WI38 (cell line): ENCODE results near the gene RSPRY1.
A peak's percentile ranks its signal among the peaks of the same experiment; 100 is the strongest.

Experiments used
- H3K4me3 ChIP-seq: 2 replicates; pipeline ENCODE4 v1.5.1; 2011; ENCODE audit warnings: low read depth, mild to moderate bottlenecking, control low read depth, low read length
- TF ChIP-seq, protein P1 (sequence below): IDR thresholded peaks from 2 replicates; pipeline ENCODE4 v1.5.1; 2012; ENCODE audit warnings: low read depth, mild to moderate bottlenecking, control low read depth, low read length

The RSPRY1 gene

DNA sequence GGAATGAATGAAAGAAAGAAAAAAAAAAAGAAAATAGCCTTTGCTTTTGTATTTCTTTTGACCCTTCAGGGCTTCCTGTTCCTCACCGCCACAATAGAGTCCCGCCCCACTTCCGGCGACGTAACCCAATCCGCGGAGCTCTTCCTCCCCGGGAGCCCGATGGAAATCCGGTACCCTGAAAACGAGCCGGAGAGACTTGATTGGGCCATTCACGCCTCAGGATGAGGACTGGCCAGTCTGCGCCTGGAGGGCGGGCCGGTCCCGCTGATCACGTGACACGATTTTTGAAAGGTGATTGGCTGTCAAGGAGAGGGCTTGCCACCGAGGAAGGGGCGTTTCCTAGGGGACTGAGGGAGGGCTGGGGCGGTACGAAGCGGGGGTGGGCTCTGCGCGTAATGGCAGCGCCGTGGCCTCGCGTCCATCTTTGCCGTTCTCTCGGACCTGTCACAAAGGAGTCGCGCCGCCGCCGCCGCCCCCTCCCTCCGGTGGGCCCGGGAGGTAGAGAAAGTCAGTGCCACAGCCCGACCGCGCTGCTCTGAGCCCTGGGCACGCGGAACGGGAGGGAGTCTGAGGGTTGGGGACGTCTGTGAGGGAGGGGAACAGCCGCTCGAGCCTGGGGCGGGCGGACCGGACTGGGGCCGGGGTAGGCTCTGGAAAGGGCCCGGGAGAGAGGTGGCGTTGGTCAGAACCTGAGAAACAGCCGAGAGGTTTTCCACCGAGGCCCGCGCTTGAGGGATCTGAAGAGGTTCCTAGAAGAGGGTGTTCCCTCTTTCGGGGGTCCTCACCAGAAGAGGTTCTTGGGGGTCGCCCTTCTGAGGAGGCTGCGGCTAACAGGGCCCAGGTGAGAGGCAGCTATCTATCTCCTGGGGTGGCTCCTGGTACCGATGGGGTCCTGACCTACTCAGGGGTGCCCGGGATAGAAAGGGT is at the start of gene RSPRY1, which contains the start of gene PSME3IP1:
TSS of gene RSPRY1 (plus strand) at position 385 of the 927 bp plus-strand sequence. CDS start 18,330 bp downstream, outside the sequence.
TSS of gene PSME3IP1 (minus strand) at position 95 of the 927 bp plus-strand sequence. CDS start 12,185 bp downstream, outside the sequence.
- H3K4me3 ChIP-seq = peak within 1 kb of the TSS; percentile 97
- TF ChIP-seq, protein P1, sequence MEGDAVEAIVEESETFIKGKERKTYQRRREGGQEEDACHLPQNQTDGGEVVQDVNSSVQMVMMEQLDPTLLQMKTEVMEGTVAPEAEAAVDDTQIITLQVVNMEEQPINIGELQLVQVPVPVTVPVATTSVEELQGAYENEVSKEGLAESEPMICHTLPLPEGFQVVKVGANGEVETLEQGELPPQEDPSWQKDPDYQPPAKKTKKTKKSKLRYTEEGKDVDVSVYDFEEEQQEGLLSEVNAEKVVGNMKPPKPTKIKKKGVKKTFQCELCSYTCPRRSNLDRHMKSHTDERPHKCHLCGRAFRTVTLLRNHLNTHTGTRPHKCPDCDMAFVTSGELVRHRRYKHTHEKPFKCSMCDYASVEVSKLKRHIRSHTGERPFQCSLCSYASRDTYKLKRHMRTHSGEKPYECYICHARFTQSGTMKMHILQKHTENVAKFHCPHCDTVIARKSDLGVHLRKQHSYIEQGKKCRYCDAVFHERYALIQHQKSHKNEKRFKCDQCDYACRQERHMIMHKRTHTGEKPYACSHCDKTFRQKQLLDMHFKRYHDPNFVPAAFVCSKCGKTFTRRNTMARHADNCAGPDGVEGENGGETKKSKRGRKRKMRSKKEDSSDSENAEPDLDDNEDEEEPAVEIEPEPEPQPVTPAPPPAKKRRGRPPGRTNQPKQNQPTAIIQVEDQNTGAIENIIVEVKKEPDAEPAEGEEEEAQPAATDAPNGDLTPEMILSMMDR = no peak

DNA sequence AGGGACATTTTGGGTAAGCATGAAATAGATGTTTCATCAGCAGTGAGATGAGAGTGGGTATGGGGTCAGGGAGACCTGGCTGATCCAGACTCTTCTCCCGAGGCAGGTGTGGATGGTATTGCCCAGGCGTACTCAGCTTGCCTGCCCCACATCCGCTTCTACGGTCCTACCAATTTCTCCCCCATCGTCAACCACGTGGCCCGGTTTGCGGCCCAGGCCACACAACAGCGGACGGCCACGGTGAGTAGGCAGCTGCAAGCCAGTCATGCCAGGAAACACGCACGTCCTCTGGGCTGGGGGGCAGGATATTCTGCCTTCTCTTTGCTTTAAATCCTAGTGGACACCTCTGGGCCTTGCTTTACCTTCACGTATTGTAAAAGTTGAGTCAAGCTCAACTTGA is 49.1 kb upstream of the RSPRY1 start:
- no peak overlapping the region for H3K4me3 ChIP-seq
- TF ChIP-seq, protein P1 = no peak

DNA sequence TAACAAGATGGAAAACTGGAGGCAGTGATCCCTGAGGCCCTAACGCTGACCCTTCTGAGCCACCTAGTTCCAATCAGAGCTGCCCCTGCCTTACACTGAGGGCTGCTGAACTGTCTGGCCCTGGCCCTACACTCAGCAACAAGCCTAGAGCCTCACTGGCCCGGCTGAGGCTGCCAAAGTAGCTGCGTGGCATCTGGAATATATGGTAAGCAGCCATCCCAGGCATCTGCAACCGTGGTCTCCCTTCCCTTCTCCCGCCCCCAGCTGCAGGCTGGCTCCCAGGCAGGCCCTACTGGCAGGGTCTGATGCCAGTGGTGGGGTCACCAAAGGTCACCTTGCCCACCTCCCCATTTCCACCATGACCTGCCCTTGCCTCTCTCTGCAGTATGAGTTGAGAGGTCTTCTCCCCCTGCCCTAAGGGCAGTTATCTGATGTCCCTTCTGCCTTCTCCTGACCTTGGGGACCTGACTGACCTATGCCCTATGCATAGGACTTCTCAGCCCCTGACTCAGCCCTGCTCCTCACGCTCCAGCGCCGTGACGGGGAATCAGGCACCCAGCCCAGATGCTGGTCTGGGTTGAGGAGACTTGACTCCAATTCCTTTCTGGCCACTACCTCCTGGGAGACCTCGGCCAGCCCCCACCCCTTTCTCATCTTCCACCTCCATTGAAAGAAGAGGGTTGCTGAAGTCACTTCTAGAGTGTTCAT is 48.4 kb upstream of the RSPRY1 start:
- TF ChIP-seq, protein P1 = no peak
- H3K4me3 ChIP-seq = no peak overlapping the region

DNA sequence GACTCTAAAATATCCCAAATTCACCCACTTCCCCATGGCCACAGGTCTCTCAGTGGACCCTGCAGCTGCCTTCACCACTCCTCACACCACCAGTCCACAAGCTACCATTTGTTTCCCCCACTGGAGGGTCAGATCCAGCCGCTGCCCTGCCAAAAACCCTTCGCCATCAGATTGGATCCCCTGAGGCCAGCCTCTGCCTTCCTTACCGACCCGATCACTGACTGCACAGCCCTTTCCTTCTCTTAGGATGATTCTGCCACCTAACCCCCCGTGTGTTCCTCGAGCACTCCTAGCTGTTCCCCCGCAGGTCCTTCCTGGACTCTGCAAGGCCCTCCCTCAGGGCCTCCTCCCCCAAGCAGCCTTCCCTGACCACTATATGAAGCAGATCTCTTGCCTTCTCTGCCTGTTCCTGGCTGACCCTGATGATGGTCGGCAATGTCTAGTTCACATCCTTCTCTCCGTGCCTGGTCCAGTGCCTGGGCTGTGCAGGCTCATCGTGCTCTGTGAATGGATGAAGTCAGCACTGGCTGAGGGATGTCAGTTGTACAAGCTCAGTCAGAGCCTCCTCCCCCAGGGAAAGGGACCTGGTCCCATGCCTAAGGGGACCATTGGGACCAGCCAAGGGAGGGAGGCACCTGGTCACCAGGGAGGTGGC is 47.7 kb upstream of the RSPRY1 start:
- H3K4me3 ChIP-seq = no peak overlapping the region
- TF ChIP-seq, protein P1 = no peak

DNA sequence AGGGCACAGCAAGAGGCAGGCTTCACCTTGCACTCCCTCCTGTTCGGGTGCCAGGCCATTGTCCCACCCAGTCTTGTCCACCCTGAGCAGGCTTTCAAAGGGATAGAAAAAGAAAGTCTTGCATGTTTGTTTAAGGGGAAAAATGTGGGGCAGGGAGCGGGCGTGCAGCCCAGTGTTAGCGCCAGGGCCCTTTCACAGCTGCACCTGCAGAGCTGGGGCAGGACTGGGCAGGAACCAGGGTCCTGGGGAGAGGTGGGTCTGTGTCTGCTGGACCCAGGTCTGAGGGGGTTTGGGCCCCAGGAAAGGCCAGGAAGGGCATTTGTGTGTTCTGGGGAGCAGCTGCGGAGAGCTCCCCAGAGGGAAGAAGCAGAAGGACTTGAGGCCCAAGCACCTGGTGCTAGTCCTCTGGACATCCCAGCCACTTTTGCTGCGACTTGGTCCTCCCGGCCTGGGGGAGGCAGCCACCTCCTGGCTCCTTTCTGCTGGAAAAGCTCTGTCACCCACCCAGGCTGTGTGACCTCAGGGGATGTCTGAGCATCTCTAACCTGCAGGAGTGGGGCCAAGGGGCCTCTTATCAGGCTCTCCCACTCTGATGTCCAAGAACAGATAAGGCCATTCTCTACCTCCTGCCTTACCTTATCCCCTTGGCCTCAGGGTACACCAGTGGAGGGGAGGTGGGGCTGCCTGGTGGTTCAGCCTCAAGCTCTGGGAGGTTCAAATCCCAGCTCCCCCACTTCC is 45.0 kb upstream of the RSPRY1 start:
- TF ChIP-seq, protein P1 = no peak
- no peak overlapping the region for H3K4me3 ChIP-seq

DNA sequence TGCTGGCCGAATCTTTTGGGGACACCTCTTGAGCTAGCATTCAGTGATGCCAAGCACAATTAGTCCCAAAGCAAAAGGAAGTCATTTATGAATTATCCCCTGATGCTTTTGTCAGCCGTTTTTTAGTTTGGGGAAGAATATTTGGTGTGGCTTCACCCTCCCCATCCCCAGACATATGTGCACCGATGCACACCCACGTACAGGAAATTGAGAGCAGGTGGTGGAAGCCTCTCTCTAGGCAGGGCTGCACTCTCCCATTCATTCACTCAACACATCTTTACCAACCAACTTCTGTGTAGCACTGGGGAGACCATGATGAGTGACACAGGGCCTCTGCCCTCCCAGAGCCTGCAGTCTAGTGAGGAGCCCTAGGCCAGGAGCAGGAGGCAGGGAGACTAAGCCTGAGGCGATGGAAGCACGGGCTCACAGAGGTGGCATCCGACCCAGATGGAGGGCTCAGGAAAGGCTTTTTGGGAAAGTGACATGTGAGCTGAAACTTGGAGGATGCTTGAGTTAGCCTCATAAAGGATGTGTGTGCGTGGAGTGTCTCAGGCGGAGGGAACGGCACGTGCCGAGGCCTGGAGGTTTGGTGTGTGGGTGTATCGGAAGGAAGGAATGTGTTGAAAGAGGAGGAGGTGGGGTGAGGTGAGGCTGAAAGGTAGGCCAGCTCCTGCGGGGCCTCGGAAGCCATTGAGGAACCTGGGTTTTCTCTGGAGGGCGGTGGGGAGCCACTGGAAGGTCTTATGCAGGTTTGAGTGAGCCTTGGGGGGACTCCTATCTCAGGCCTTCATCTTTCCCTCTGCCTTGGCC is 44.1 kb upstream of the RSPRY1 start:
- TF ChIP-seq, protein P1 = no peak
- no peak overlapping the region for H3K4me3 ChIP-seq
